Activated CD8-positive, alpha-beta memory T cell treated with anti-CD3 and anti-CD28 coated beads for 36 hours (primary cell): ENCODE data around the gene LIPF. TPM values are rescaled to one million over a fixed set of nuclear protein-coding genes. Genes with fewer than 3 reads are reported as not detected.
"Not testable (repeated sequence)": the region's sequence is repeated elsewhere in the genome, so short reads cannot be mapped to it uniquely, and the experiment has no call there.

Experiments
- CTCF ChIA-PET: fragments of 350-600 bp; sonication (Branson Sonifier 250); formaldehyde crosslinking; loops from one replicate; lab custom pipeline; 2021; ENCODE audit warnings: antibody characterized with exemption; lab: Charles Lee
- POLR2A ChIA-PET: fragments of 350-600 bp; sonication (Branson Sonifier 250); formaldehyde crosslinking; loops from one replicate; lab custom pipeline; 2021; ENCODE audit warnings: antibody characterized with exemption; lab: Charles Lee
- total RNA-seq, 2 experiments: library from RNA; stranded (reverse); gene quantifications; one replicate each; pipeline ENCODE4 v1.2.3, GENCODE V29; 2021

Gene LIPF, protein sequence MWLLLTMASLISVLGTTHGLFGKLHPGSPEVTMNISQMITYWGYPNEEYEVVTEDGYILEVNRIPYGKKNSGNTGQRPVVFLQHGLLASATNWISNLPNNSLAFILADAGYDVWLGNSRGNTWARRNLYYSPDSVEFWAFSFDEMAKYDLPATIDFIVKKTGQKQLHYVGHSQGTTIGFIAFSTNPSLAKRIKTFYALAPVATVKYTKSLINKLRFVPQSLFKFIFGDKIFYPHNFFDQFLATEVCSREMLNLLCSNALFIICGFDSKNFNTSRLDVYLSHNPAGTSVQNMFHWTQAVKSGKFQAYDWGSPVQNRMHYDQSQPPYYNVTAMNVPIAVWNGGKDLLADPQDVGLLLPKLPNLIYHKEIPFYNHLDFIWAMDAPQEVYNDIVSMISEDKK
- not detected for total RNA-seq

DNA sequence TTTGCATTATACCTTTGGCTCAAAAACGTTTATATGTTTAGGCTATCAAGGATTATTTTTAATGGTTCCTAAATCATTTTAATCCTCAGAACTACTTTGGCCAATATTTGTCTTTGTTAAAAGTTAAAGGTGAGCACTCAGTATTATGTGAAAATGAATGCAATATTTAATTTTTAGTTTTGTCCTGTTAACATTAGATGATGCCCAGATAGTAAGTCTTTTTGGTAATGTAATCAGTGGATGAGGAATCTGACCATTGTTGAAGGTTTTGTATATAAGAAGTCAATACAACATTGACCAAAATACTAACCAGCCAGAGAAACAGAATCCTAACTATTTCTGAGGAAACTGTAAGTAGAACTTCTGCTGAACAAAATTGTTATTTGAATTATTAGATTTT, at the start of gene LIPF:
TSS of gene LIPF (plus strand) at position 301 of the 400 bp plus-strand sequence. CDS start 2,856 bp downstream, outside the sequence.
- ChIA-PET POLR2A (no interaction called here), CTCF (no interaction called here)

DNA sequence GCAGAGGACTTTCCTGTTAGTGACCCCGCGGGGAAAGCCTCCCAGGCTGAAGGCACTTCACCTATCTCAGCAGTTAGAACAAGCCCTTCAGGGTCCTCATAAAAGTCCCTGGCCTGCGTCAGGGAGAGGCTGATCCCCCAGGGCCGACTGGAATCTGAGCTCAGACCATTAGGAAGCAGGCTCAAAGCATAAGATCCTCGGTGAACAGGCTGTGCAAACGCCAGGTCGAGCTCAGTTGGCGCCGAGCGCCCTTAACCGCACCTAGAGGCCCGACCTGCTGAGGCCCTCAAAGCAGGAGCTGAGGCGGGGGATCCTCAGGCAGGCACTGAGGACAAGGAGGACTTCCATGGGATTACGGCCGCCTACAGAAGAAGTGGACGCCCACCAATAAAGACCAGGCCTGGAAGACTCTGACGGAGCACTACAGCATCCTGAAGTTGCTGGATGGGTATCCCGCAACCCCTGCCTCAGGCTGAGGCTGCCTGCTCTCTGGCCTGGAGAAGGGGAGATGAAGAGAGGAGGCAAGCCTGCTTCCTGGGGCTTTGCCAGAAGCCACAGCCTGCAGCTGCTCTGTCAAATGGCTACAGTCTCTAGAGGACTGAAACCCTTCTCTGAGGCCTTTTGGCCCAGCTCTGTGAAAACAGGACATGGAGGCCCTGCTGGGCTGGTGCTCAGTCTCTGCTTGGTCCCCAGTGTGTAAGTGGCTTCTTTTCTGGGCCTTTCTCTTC, 47.8 kb upstream of the LIPF start:
- CTCF ChIA-PET = no interaction called here

DNA sequence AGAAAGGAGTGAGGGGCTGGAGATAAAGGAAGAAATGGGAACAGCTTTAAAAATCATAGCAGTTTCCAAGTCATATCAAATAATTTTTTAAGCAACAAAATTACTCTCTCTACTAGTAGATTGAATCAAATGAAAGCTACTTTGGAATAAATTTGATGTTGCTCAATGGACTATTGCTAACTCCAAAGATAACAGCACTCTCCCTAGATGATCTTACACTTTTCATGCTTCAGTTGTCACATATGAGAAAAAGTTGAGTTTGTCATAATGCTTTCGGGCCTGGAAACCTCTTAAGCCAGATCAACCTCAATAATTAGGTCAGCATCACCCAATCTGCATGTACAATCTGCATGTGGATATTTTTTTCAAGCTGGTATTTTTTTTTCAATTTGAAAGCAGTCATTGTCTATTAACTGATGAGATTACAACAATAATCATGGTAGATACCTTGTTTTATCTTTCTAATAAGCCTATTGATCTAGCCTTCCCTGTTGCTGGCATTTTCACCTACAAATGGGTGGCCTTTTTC, 46.4 kb upstream of the LIPF start:
- POLR2A ChIA-PET = no interaction called here
- CTCF ChIA-PET = no interaction called here

More for the DNA sequence above, 47.8 kb upstream of the LIPF start:
- POLR2A ChIA-PET = no interaction called here

DNA sequence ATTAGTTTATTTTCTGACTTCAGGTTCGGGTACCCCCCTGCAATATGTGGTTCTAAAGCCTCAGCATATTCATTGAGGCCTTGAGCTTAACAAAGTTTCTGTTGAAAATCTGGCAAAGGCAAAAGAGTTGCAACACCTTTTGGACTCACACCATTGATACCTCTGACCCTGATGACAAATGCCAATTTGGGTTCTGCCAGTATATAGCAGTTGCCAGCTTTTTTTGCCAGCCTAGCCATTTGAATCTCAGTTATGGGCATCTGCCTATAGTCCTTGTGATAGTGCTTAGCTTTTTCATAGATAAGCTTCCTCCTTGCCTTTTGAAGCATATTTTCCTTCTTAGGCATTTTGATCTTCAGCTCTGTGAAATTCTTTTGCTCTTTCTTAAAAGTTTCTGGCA, 45.7 kb upstream of the LIPF start:
- ChIA-PET CTCF (no interaction called here), POLR2A (no interaction called here)

DNA sequence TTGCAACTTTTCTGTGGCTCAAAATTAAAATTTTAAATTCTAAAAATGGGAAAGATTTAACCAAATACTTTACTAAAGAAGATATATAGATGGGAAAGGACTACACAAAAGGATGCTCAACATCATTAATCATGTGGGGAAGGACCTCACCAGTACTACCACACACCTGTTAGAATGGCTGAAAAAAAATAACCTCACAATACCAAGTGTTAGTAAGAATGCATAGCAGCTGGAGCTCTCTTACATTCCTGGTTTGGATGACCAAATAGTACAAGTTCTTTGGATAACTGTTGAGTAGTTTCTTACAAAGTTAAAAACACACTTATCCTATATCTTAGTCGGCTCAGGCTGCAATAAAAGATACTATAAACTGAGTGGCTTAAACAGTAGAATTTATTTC, 43.8 kb upstream of the LIPF start:
- POLR2A ChIA-PET = no interaction called here
- CTCF ChIA-PET = no interaction called here

DNA sequence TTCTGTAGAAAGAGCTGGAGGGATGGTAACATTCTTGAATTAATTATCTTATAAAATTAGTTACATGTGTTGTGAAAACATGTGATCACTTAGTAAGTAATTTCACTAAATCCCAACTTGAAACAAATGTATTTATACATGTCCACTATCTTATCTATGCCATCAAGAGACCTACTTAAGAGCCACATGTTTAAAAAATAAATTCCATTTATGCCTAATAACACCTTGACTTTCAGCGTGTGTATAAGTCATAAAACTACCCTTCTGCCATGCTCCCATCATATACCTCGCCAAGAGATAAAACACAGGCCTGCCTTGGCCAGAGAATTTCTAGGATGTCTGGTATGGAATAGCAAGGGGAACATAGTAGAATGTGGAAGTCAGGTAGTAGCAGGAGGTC, 40.4 kb upstream of the LIPF start:
- ChIA-PET POLR2A (no interaction called here), CTCF (no interaction called here)

DNA sequence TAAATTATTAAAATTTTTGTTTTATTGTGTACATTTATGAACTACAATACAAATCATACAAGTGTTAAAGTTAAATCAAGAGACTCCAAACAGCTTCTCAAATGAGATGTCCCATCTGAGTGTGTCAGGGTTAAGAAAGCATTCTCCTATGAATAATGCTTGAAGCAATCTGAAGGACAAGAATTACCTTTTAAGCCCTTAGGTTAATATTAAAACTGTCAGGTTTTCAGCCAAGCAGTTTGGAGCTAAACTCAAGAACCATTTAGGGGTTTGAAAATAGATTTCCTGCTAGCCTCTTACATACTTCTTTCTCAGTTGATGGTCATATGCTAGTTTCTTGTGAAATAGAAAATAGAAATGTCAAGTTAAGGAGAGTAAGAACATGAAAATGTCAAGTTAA, 39.4 kb upstream of the LIPF start:
- ChIA-PET POLR2A (no interaction called here), CTCF (no interaction called here)

DNA sequence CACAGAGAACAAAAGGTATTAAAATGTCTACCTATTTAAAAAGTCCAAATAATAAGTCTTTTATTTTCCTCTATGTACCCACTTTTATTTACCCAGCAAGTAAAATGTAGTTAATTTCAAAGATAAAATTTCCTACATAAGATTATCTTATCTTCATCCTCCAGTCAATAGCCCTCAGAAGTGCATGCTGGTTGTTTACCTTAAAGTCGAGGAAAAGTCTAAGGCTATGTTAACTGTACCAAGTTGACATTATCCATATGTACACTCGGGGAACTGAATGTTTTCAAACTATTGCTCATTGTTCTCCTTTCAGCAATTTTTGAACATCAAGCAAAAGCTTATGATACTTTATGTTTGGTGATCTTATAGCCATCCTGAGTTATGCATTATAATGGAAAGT, 24.1 kb upstream of the LIPF start:
- CTCF ChIA-PET = no interaction called here
- POLR2A ChIA-PET = no interaction called here

DNA sequence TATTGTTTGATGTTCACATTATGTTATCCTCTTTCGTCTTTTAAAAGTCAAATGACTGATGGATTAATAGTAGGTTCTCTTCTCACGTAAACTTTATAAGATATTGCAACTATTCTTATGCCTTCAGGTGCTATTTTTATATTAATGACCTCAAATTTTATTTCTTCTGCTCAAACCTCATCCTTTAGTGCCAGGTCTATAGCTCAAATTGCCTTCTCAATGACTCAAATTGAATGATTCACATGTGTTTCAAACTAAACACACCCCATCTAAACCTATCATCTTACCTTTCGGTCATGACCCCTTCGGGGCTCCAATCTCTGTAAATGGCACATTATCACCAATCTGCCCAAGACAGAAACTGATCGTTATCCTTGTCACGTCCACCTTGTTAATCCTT, 22.0 kb upstream of the LIPF start:
- POLR2A ChIA-PET = no interaction called here
- CTCF ChIA-PET = no interaction called here

DNA sequence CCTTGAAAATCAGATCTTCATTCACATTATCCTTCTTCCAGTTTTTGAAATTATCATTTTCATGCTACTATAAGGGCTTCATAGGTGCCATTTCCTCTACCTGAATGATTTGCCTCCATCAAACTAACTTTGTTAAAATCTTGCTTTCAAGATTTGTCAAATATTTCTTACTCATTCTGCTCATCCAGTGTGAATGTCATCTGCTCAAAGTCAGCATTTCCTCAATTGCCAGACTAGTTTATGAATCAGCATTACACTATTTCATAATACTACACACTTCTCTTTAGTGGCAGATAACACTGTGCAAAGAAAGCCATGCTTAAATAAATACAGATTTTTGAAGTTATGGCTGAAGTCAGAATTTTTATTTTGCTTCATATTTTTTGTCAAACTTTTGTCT, 21.3 kb upstream of the LIPF start:
- ChIA-PET CTCF (no interaction called here), POLR2A (no interaction called here)

DNA sequence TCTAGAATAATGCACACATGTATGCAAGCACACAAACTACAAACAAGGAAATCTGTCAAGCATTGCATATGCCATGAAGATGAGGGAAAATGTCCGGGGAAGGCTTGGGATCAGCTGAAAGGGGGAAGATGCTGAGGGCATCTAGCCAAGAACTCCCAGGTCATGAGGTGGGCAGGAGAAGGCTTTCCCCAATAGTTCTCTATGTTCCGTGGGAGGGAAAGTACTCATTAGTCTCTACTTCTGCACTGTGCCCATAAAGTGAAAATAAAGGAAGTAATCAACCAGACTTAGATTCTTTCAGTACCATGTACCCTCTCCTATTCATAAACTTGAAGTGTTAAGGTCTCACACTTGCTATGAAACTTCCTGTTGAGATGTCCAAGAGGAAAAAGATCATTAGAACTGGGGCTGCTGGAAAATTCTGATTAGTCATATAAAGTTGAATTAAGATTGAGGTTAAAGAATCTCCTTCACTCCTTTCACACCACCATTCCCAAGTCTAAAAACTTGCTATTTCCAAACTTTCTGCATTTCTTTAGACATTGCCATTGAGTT, 17.1 kb upstream of the LIPF start:
- CTCF ChIA-PET = no interaction called here
- POLR2A ChIA-PET = no interaction called here

DNA sequence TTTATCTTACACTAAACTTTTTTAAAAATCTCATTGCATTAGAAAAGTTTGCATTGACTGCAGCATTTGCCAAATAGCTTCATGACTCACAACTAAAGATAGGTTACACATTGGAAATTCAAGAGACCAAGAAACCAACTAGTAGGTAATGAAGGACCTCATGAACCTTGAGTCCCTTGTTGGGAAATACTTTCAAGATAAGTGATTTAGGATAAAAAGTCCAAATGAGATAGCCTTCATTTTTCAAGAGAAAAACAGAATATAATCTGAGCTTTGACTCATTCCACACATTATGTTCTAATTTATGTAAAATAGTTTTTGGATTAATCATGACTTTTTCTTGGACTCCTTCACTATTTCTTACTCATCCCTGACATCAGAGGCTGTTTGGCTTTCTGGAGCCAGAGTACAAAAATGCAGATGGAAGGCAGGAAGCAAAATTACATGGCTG, 13.1 kb upstream of the LIPF start:
- CTCF ChIA-PET = no interaction called here
- POLR2A ChIA-PET = no interaction called here

DNA sequence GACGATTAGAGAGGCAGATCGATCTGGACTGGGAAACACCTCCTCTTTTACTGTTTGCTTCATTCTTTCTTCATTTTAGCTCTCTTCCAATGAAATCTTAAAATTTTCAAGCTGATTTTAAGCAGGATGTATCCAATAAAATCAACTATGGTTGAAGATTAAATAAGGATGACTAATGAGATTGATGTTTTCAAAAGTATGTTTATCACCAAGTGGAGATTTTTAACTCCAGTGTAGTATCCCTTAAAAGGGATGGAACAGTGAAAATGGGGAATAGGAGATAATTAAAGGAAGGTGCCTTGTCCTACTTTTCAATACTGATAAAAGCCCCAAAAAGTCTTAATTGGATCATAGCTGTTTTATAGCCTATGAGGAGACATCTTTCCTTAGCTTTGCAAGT, 11.6 kb upstream of the LIPF start:
- ChIA-PET POLR2A (no interaction called here), CTCF (interaction anchor here (0.5 kb wide), 1 partner anchor 73 kb away, joined by 3 read pairs; no protein-coding TSS in a partner anchor)

DNA sequence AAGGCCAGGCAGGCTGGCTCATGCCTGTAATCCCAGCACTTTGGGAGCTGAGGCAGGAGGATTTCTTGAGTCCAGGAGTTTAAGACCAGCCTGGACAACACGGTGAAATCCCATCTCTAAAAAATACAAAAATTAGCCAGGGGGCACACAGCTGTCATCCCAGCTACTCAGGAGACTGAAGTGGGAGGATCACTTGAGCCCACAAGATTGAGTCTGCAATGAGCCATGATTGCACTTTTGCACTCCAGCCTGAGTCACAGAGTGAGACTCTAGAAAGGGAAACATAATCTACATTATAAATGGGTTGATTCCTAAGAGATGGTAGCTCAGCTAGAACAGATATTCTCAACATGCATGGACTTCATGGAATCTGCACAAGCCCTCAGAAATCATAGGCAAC, 6.3 kb upstream of the LIPF start:
- CTCF ChIA-PET = no interaction called here

DNA sequence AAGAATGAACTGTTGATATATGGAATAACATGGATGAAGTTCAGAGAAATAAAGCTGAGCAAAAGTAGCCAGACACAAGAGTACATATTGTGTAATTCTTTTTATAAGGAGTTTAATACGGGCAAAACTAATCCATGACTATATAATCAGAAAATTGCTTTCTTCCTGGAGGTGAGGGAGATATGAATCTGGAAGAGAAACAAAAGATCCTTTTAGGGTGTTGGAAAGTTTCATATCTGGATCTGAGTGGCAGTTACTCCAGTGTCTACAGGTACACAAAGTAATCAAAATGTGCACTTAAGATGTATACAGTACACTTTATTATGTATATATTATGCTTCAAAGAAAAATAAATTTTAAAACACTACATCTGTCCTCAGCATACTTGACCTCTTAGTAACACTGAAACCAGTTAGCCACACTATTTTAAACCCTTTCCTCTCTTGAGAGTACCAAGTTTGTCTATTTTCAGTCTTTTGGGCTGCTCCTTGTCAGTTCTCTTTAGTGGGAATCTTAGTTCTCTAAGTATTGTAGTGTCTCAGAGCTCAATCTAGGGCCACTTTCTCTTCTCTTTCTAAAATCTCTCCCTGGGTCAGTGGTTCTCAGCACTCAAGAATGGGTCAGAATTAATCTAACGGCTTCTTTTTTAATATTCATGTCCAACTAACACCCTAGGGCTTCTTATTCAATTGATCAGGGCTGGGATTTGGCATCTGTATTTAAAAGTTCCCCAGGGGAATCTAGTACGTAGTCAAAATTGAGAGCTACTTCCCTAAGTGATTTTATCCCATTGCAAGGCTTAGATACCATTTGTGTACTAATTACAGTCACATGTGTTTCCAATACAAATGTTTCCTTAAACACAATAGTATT, 4.3 kb upstream of the LIPF start:
- ChIA-PET CTCF (no interaction called here), POLR2A (no interaction called here)

More for the DNA sequence above, 6.3 kb upstream of the LIPF start:
- POLR2A ChIA-PET = no interaction called here

DNA sequence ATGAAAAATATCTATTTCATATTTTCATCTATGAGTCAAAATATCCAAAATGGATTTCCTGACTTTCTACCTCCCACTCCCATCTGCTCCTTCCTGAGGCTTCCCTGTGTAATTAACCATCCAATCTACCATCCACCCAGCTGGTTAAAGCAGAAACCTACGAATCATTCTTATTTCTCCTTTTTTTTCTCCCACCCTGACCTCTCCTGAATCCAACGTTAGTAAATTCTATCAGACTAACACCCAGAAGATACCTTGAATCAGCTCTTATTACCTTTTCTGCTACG, 3.7 kb upstream of the LIPF start:
- ChIA-PET POLR2A (no interaction called here), CTCF (no interaction called here)

DNA sequence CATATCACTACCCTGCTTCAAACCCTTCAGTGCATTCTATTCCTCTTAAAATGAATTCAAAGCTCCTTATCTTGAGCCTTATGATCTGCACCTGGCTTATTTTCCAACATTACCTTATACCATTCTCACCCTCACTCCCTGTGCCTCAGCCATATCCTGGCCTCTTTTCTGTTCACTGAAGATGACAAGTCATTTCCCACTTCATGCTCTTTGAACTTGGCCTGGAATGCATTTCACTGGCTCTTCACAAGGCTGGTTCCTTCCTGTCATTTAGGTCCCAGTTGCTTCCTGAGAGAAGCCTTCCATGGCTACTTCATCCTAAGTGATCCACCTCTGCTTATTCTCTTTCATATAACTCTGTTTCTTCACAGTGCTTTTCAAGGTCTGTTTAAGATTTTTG, 3.2 kb upstream of the LIPF start:
- ChIA-PET CTCF (no interaction called here), POLR2A (no interaction called here)

DNA sequence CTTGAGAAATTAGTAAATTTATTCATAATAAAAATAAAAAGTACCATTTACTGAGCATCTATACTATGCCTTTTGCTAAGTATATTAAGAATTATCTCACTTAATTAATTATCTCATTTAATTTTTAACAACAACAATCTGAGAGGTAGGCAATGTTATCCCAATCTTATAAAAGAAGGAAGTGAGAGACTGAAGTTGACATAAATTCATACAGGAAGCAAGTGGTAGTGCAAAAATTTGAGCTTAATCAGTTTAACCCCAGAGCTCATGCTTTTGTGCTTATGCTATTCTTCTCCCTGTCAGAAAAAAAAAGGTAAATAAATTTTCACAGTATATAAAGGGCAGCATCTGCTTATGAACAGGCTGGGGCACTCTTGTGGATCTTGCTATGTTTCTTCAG, 2.7 kb upstream of the LIPF start:
- ChIA-PET CTCF (no interaction called here), POLR2A (no interaction called here)

DNA sequence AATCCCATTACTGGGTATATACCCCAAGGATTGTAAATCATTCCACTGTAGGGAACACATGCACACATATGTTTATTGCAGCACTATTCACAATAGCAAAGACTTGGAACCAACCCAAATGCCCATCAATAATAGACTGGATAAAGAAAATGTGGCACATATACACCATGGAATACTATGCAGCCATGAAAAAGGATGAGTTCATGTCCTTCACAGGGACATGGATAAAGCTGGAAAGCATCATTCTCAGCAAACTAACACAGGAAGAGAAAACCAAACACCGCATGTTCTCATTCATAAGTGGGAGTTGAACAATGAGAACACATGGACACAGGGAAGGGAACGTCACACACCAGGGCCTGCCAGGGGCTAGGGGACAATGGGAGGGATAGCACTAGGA, 1.1 kb upstream of the LIPF start:
- CTCF ChIA-PET = not testable (repeated sequence)

DNA sequence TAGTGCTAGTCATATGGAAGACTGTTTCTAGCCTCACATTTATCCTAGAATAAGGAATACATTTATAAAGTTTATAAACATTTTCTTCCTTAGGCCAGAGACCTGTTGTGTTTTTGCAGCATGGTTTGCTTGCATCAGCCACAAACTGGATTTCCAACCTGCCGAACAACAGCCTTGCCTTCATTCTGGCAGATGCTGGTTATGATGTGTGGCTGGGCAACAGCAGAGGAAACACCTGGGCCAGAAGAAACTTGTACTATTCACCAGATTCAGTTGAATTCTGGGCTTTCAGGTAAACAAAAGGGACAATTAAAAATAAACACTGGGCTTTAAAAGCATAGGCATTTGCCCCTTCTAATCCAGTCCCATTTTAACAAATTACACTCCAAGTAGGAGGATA, 4.2 kb downstream of the LIPF start:
- ChIA-PET CTCF (no interaction called here), POLR2A (no interaction called here)

More for the DNA sequence above, 1.1 kb upstream of the LIPF start:
- POLR2A ChIA-PET = not testable (repeated sequence)
